HG03025 (cell line): Measurements from ENCODE around the gene DIABLO.
"Not testable (repeated sequence)": the region's sequence is repeated elsewhere in the genome, so short reads cannot be mapped to it uniquely, and the experiment has no call there.

ENCODE experiments used
- ATAC-seq: cut with Tn5 transposase; IDR thresholded peaks from one replicate; pipeline ENCODE4 v1.9.1; 2021; ENCODE audit warnings: mild to moderate bottlenecking, moderate library complexity; ENCODE audit not compliant: unreplicated experiment, low FRiP score

Gene DIABLO

GRCh38 chr12:122225683-122226365 is at the start of gene DIABLO:
Gene DIABLO (minus strand): TSS chr12:122226052. CDS start chr12:122226014, 38 bp downstream.
- ATAC-seq, result peak; percentile 87

- no peak for ATAC-seq
Measured at GRCh38 chr12:122275459-122275858, 49.6 kb upstream of the DIABLO start.

- ATAC-seq, result peak; percentile 80
Measured at GRCh38 chr12:122266230-122266901, 40.5 kb upstream of the DIABLO start, which contains the start of gene VPS33A. Gene VPS33A (minus strand): TSS chr12:122266494. CDS start chr12:122266408, 86 bp downstream.

GRCh38 chr12:122265886-122266229 is 40.0 kb upstream of the DIABLO start:
- ATAC-seq, result no peak

- ATAC-seq, result no peak
Measured at GRCh38 chr12:122265476-122265875, 39.6 kb upstream of the DIABLO start.

- ATAC-seq, result not testable (repeated sequence)
Measured at GRCh38 chr12:122260735-122261134, 34.9 kb upstream of the DIABLO start.

- not testable (repeated sequence) for ATAC-seq
Measured at GRCh38 chr12:122258939-122259338, 33.1 kb upstream of the DIABLO start.

GRCh38 chr12:122258462-122258861 is 32.6 kb upstream of the DIABLO start:
- not testable (repeated sequence) for ATAC-seq

GRCh38 chr12:122250536-122250935 is 24.7 kb upstream of the DIABLO start:
- ATAC-seq, result no peak

- no peak for ATAC-seq
Measured at GRCh38 chr12:122250047-122250446, 24.2 kb upstream of the DIABLO start.

GRCh38 chr12:122245553-122245952 is 19.7 kb upstream of the DIABLO start:
- ATAC-seq, result no peak

- no peak for ATAC-seq
Measured at GRCh38 chr12:122244565-122245371, 18.9 kb upstream of the DIABLO start.

GRCh38 chr12:122243965-122244364 is 18.1 kb upstream of the DIABLO start:
- ATAC-seq, result no peak

- ATAC-seq, result no peak
Measured at GRCh38 chr12:122238861-122239260, 13.0 kb upstream of the DIABLO start.

- no peak for ATAC-seq
Measured at GRCh38 chr12:122235741-122236140, 9.9 kb upstream of the DIABLO start.

- ATAC-seq, result no peak
Measured at GRCh38 chr12:122232691-122233090, 6.8 kb upstream of the DIABLO start.

- no peak for ATAC-seq
Measured at GRCh38 chr12:122230798-122231197, 4.9 kb upstream of the DIABLO start.

GRCh38 chr12:122228092-122228491 is 2.2 kb upstream of the DIABLO start:
- no peak for ATAC-seq

GRCh38 chr12:122227341-122227740 is 1.5 kb upstream of the DIABLO start:
- no peak for ATAC-seq

- ATAC-seq, result no peak
Measured at GRCh38 chr12:122226366-122227125, 694 bp upstream of the DIABLO start.
